HG03439 (cell line): ENCODE measurements around the gene MTERF4.

ENCODE experiments used
- ATAC-seq: cut with Tn5 transposase; IDR thresholded peaks from one replicate; pipeline ENCODE4 v1.9.1; 2021; ENCODE audit warnings: mild to moderate bottlenecking, moderate library complexity; ENCODE audit not compliant: unreplicated experiment

The MTERF4 gene

GRCh38 chr2:241091201-241091600 is 10.9 kb downstream of the MTERF4 start:
- ATAC-seq, result no peak

DNA sequence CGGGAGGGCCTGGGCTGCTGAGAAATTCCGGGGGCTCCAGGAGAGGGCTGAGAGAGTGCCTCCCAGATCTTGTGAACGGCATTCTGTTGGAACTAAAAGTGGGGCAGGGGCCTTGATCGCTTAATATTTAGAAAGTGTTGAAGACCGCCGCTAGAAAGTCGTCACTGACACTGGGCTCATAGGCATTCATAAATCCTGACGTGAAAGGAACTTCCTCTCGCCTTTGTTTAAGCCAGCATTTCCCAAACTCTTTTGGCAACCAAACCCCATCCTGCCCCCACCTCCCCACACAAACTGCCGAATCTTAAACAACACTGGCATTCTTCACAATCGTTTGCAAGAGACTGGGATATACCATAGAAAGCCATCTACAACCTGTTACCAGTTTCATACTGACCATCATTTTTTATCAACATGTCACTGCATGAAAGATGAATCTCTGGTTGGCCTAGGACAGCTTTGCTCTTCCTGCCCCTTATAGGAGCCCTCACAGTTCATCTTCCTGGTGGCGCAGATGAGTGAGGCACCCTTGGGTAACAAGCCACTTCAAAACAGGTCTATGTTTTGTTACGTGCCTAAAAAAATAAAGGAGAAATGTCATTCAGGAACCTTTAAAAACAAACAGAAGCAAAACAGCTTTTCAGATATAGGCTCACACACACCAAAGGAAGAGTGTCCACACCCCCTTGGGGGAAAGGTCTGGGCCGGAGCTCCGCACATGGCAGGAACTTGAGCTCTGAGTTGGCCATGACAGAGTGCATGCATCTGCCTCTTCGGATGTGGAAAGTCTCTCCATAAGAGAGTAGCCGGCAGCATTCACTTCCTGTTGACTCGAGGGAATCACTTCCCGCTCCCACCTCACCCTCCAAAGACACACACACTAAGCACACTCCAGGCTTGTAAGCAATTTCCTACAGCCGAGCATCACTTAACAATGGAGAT is 13.0 kb downstream of the MTERF4 start:
- ATAC-seq, result no peak

DNA sequence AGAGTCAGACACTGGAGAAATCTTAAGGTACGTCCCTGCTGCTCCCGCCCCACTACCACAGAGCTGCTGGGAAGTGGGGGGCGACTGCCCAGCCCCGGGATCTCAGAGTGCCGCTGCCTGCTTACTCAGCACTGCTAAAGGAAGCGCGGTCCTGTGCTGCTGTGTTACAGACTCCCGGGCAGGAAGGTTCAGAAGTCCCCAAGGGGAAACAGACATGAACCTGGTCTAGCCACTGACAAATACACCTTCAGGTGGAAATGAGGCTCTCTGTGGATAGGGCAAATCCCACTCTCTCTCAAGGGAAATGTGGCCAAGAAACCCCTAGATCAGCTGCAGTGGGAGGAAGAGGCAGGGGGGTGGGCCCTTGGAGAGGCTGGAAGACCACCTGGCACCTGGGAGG is 13.7 kb downstream of the MTERF4 start:
- peak; percentile 32 for ATAC-seq

DNA sequence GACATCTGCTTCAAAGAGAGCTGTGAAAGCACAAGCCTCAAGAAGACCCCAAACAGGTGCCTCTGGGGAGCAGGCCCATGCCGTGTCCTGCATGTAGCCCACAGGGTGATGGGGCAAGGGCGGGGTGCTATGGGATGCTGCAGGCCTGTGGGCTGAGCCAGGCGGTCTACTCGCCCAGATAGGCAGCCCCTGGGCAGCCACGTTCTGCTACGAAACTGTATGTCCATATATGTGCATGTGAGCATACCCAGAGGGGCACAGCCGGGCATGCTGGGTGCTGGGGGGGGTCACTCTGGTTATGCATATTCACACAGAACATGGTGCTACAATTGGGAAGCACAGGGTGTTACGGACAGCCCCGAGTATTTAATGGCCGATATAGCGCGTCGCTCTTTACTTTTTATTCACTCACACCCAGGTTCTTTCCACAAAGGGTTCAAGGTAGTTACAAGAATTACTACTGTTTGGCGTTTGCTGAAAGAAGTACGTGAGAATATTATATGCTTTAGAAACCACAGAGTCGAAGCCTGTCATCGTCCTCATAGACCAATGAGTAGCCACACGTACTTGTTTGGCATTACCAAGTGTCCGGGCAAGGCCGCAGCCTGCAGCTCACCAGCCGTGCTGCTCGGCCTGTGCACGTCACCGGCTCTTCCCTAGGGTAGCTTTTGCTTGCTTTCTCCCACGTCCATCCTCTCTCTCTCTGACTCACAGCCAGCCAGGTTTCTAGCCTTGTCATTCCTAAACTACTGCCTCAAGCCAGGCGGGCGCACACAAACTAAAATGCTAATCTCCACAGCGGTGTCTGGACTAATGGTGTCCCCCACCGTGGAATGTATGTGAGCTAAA is 14.4 kb downstream of the MTERF4 start:
- peak; percentile 72 for ATAC-seq

DNA sequence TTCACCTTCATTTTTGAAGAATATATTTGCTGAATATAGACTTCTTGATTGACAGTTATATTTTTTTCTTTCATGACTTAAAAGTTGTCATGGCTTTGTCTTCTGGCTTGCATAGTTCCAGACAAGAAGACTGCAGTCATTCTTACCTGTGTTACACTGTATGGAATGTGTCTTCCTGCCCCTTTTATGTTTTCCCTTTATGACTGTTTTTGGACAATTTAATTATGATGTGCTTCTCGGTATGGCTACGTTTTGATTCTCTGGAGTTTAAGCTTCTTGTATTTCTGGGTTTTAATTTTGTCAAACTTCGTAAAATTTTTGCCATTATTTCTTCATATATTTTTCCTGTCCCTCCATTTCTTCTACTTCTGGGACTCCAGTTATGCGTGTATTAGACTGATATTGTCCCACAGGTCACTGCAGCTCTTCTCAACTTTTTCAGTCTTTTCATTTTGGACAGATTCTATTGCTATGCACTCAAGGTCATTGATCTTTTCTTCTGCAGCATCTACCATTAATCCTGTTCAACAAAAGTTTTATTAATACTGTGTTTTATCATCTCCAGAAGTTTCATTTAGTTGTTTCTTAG is 17.1 kb downstream of the MTERF4 start:
- no peak for ATAC-seq

- no peak for ATAC-seq
Observed at GRCh38 chr2:241083091-241083415, 19.0 kb downstream of the MTERF4 start.

GRCh38 chr2:241082341-241083090 is 19.6 kb downstream of the MTERF4 start:
- ATAC-seq, result no peak

DNA sequence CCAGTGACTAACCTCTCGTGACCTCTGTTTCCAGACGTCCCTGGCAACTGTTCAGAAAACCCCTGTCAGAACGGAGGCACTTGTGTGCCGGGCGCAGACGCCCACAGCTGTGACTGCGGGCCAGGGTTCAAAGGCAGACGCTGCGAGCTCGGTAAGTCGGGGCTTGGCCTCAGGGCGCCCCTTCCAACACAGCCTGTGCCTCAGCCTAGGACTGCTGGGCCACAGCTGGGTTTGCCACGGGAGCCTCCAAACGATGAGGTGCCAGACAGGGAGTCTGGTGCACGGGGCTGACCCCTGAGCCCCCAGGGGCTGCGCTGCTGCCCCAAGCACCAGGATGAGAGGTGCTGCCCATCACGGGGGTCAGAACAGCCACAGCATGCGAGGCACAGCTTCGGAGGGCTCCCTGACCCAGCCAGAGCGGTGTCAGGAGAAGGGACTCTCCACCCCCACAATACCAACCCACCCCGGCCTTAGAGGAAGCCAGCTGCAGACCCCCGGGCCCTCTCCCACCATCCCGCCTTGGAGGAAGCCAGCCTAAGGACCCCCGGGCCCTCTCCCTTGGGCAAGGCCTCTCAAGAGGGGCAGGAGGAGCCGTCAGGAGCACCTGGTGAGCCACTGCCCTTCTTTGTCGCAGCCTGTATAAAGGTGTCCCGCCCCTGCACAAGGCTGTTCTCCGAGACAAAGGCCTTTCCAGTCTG is 20.3 kb downstream of the MTERF4 start:
- no peak for ATAC-seq

GRCh38 chr2:241081190-241081642 is 20.9 kb downstream of the MTERF4 start:
- ATAC-seq, result no peak

DNA sequence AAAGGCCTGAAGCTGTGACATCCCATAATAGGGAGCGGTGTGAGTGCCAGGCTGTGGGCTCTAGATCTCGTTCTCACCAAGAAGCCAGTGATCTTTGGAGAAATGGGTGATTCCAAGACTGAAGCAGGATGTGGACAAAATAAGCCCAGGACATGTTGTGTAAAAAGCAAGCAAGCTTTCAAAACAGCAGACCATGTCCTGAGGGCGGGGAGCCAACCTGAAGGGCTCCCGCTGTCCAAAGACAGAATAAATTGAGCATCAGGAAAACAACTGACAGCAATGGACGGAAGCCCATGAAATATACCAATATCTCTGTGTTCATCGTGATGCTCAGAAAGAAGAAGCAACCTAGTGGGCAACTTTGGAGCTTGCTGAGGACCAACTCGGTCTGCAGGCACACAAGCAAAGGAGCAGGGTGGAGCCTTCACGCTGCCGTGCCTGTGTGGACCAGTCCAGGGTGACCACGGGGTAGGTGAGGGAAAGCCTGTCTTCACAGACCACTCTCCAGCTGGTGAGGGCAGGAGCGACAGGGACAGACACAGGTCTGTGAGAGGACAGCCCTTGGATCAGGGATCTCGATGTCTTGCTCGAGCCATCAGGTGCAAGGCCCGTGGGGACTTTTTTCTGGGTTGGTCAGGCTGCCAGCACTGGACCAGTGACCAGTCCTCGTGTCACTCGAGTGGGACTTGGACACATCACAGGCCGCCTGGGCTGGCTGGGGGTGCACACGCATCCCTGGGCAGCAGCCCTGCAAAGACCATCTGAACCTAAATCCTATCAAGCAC is 21.5 kb downstream of the MTERF4 start:
- no peak for ATAC-seq

DNA sequence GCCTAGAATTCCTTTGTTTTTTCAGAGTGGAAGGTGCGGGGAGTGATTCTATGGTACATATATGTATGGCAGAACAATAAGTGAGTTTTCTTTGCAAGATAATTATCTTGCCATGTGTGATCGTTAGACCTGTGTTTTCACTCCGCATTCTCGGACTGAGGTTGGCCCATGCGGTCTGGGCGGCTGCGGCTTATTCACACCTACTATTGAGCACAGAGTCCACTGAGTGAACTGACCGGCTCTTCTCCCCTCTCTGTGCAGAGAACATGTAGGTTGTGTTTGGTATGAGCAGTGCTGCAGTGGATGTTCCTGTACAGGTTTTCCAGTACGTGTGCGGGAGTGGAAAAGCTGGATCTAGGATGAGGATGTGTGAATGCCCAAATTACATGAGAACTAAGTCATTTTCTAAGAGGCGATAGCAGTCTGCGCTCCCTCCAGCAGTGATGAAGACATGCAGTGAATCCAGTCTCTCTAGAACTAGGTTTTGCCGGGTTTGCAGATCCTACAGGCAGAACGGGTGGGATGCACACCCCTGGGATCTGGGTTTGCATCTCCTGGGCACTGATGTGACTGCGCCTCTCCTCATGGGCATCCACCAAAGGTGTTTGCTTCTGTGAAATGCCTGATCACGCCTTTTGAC is 27.1 kb downstream of the MTERF4 start:
- ATAC-seq, result no peak

DNA sequence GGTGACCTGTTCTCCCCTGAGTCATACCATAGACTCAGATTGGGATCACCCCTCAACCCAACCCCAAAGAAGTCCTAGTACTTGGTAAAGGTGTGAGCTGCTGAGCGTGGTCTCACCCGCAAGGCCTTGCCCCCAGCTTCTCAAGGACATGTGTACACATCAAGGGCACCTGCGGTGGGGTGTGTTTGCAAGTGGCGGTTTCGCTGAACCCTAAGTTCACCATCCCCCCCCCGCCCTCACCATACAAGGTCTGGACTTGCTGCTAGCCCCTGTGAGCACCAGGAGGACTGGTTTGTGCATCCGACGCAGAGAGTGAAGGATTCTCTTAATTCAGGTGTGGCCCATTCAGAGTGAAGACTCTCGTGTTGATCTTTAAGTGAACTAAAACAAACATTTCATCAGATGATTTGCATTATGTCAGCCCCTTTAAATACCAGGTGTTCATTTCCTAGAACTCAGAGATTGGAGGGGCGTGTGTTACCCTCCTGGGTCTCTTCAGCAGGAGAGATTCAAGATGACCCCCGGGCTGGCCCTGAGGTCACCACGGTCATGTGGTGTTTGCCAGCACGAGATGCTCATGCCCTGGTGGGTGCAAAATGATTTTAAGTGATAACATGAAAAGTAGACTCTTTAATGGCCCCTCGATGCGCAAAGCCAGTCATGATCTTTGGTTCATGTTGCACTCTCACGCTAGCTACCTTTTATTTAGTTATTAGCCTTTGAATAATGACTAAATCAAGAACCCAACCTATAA is 27.8 kb downstream of the MTERF4 start:
- no peak for ATAC-seq

- no peak for ATAC-seq
Observed at GRCh38 chr2:241073166-241074064, 28.7 kb downstream of the MTERF4 start.

- no peak for ATAC-seq
Observed at GRCh38 chr2:241072553-241073165, 29.4 kb downstream of the MTERF4 start.

DNA sequence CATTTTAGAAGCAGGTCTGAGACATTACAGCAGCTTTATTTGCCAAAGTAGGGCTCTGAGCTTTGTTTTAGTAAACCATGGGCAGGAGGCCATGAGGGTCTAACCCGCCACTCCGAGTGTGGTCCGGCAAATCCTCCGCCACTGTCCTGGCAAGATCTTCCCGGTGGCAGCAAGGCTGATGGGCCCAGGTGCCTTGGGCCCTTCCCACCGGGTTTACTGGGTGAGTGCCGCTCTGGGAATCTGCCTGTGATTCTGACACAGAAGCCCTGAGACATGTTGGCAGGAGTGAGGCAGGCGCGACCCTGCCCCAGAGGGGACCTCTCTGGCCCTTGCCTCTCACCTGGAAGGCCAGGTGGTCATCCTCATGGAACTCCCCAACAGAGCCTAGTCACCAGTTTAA is 29.9 kb downstream of the MTERF4 start:
- ATAC-seq, result no peak

- no peak for ATAC-seq
Observed at GRCh38 chr2:241071677-241072111, 30.4 kb downstream of the MTERF4 start.
